Fibroblast of the aortic adventitia (primary cell): Measurements from ENCODE around the gene S100A5. TPM values are rescaled to one million over a fixed set of nuclear protein-coding genes. Genes with fewer than 3 reads are reported as not detected.

Experiments
- DNase-seq: peaks from one replicate; pipeline ENCODE4 v3.0.0-alpha.2; 2010; ENCODE audit warnings: low read depth
- H3K4me3 ChIP-seq: 2 replicates; pipeline ENCODE4 v1.5.1; 2011; ENCODE audit warnings: low read depth, mild to moderate bottlenecking, control low read depth, low read length, moderate library complexity
- CTCF ChIP-seq: IDR thresholded peaks from 2 replicates; pipeline ENCODE4 v1.5.1; 2011; ENCODE audit warnings: mild to moderate bottlenecking, low read length, control low read depth, inconsistent platforms; ENCODE audit not compliant: insufficient read depth
- total RNA-seq: library from RNA; depleted of rRNA; stranded (reverse); fragments of >200 nt; gene quantifications from 2 replicates; pipeline ENCODE4 v1.2.3, GENCODE V29; 2012; ENCODE audit warnings: low replicate concordance

The S100A5 gene
- total RNA-seq, 1 donor = 0.99 TPM

DNA sequence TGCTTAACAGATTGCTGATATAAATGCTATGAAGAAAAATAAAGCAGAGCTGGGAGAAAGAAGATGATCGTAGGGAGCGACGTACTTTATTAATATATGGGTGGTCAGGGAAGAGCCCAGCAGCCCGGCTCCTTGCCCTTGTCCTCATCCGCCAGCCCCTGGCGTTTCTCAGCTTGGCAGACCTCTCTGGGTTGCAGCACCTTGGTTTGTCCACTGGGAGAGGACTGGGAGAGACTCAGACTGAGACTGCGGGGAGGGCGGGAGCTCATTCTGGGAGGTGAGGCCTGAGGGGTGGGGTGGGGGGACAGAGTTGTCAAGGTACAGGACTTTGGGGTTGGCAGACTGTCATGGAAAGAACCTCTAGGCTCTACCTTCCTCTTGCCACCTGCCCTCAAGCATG lies 11.6 kb upstream of the S100A5 start:
- no peak overlapping the region for H3K4me3 ChIP-seq
- peak; percentile 9 for TF ChIP-seq CTCF
- DNase-seq = no peak

GRCh38 chr1:153550827-153551500 lies 10.2 kb upstream of the S100A5 start:
- no peak for DNase-seq
- no peak for TF ChIP-seq CTCF
- no peak overlapping the region for H3K4me3 ChIP-seq

GRCh38 chr1:153550398-153550758 lies 9.6 kb upstream of the S100A5 start:
- no peak overlapping the region for H3K4me3 ChIP-seq
- DNase-seq = no peak
- no peak for TF ChIP-seq CTCF

DNA sequence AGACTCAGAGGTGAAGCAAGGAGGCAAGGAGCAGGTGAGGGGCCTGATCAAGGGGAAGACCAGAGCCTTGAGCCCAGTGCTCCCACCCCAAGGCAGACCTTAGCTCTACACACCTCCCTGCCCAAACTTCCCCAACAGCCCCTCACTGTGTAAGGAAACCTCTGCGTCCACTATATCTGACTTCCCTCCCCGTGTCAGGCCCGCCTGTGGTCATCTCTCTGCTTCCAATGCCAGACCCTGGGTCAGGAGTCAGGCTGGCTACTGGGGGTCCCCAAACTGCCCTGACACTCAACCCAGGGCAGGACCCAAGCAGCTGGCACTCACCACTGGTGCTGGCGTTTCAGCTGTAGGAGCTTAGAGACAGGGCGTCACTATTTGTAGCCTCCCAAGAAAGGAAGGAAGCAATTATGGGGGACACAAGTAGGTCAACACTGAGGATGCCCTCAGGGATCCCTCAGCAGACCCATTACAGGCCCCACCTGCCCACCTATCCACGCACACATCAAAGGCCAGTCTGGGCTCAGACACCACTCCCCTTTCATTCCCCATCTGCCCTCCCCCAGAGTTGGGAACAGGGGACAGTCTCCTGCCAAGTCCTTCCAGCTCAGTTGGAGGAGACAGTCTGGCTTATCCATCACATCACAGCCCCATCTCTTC lies 9.1 kb upstream of the S100A5 start:
- TF ChIP-seq CTCF = no peak
- no peak overlapping the region for H3K4me3 ChIP-seq
- no peak for DNase-seq

DNA sequence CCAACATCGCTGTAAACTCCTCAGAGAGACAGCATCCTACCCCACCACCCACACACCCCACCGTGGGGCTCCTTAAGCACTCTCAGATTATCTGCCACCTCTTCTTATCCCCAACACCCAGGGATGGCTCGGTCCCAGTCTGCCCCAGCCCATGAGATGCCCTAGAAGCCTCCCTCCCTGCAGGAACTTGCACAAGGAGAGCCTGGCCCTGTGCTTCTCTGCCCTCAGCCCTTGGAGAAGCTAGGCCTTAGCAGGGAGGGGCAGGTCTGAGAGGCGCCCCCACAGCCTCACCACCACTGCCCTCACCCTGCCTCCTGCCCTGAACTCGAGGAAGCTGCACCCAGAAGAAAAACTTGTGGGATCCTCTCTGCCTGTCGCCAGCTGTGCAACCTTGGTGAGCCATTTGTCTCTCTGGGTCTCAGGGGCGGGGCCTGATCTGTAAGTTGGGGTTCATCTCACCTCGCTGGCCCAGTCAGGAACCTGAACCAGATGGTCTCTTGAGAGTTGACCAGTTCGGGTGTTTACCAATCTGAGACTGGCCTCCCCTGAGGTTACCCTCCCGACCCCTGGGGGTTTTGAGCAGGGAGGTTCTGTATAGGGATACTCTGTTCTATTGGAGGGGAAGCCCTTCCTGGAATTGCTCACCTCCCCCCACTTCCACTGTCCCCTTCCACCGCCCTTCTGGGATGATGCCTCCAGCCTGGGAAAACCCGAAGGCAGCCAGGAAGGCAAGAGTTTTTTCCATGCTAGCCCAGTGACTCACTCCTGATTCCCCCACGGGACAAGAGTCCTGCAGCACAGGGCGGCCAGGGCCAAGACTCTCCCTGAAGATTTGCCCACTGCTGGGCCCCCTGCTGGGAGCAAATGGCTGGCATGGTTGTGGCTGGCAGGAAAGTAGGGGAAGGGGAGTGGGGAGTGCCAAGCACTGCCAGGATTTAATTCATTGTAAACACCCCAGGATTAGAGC lies 8.3 kb upstream of the S100A5 start, which contains the start of gene S100A3:
Gene S100A3, minus strand, starts transcription at position 537 of the 967 bp plus-strand sequence. CDS start 773 bp downstream, outside the sequence.
- H3K4me3 ChIP-seq = no peak within 1 kb of the TSS
- TF ChIP-seq CTCF = peak; percentile 47
- DNase-seq = peak; percentile 93
